T-helper 1 cell treated with Interleukin-12 subunit alpha and Interleukin-12 subunit beta and Interleukin-4 antibody, amounts not matched to agents 30 μg/mL and 1 μg/mL, for 36 hours (primary cell): ENCODE data around the gene RTF2.

Experiments used
- H3K27ac Mint-ChIP-seq: one replicate; pipeline ENCODE4 v1.8.0; 2021; ENCODE audit warnings: mild to moderate bottlenecking, mixed read lengths
- H3K27me3 Mint-ChIP-seq: one replicate; pipeline ENCODE4 v1.8.0; 2021; ENCODE audit warnings: low read depth, mixed read lengths
- H3K36me3 Mint-ChIP-seq: one replicate; pipeline ENCODE4 v1.8.0; 2021; ENCODE audit warnings: low read depth, mixed read lengths
- H3K4me1 Mint-ChIP-seq: one replicate; pipeline ENCODE4 v1.8.0; 2021; ENCODE audit warnings: low read depth, mixed read lengths
- H3K4me3 Mint-ChIP-seq: one replicate; pipeline ENCODE4 v1.8.0; 2021; ENCODE audit warnings: mild to moderate bottlenecking, moderate library complexity, mixed read lengths
- H3K9me3 Mint-ChIP-seq: one replicate; pipeline ENCODE4 v1.8.0; 2021; ENCODE audit warnings: mixed read lengths

Gene RTF2

DNA sequence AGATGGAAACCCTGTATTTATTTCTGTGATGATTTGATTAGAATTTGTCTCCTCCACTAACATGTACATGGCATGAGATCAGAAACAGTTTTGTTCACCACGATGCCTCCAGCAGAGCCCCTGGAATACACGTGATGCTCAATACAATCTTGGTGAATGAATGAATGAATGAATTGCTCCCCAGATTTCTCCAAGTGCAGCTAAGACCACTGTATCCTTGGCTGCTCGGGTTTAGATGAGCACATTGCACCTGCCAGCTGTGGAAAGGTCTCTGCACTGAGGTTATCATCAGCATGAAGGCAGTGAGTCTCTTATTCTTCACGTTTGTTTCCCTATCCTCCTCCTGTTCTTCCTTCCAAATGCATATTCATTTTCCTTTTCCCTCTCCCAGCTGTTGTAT is 38.5 kb upstream of the RTF2 start:
- Mint-ChIP-seq H3K27ac (peak overlapping the region; percentile 86), H3K36me3 (peaks cover 33% of the 10 kb centered on the region), H3K9me3 (peaks cover 4% of the 10 kb centered on the region), H3K4me3 (peak overlapping the region; percentile 73), H3K27me3 (no peaks in the 10 kb centered on the region), H3K4me1 (peaks cover 29% of the 10 kb centered on the region)

DNA sequence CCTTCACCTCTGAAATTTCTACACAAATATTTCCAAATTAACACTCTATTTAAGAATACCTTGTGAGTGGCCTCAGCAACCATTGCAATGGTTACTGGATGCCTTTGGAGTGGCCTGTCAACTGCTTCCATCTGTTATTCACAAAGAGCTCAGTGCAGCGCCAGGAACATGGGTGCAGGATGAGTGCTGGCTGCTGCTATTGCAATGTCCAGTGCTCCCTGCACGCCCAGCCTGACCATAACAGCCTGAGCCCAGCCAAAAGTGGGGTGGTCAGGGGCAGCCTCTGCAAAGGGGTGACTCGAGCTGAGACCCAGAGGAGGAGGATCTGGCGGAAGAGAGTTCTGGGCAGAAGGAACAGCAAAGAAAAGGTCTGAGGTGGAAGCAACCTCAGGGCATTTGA is 38.0 kb upstream of the RTF2 start:
- H3K36me3 Mint-ChIP-seq = peaks cover 34% of the 10 kb centered on the region
- H3K27ac Mint-ChIP-seq = no peak overlapping the region
- H3K9me3 Mint-ChIP-seq = peaks cover 4% of the 10 kb centered on the region
- H3K27me3 Mint-ChIP-seq = no peaks in the 10 kb centered on the region
- H3K4me3 Mint-ChIP-seq = no peak overlapping the region
- H3K4me1 Mint-ChIP-seq = peaks cover 30% of the 10 kb centered on the region

GRCh38 chr20:56430957-56431356 is 37.5 kb upstream of the RTF2 start:
- Mint-ChIP-seq H3K4me3 (no peak overlapping the region), H3K27me3 (no peaks in the 10 kb centered on the region), H3K4me1 (peaks cover 30% of the 10 kb centered on the region), H3K27ac (no peak overlapping the region), H3K36me3 (peaks cover 32% of the 10 kb centered on the region), H3K9me3 (peaks cover 4% of the 10 kb centered on the region)

DNA sequence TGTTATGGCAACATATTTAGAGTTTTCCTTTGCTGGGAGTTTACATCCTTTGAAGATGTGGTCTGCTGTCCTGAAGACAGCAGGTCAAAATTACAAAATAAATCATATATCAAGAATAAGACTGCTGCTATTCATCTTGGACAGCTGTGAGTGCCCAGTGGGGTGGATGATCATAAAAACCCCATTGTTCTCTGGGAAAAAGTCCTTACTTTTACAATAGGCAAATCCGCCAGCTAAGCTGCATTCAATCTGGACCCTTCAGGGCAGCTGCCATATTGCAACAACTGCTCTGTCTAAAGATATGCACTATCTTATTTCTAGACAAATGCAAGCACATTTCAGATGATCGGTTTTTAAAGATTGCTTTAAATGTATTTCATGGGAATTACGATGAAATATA is 37.0 kb upstream of the RTF2 start:
- Mint-ChIP-seq H3K27me3 (no peaks in the 10 kb centered on the region), H3K27ac (no peak overlapping the region)

DNA sequence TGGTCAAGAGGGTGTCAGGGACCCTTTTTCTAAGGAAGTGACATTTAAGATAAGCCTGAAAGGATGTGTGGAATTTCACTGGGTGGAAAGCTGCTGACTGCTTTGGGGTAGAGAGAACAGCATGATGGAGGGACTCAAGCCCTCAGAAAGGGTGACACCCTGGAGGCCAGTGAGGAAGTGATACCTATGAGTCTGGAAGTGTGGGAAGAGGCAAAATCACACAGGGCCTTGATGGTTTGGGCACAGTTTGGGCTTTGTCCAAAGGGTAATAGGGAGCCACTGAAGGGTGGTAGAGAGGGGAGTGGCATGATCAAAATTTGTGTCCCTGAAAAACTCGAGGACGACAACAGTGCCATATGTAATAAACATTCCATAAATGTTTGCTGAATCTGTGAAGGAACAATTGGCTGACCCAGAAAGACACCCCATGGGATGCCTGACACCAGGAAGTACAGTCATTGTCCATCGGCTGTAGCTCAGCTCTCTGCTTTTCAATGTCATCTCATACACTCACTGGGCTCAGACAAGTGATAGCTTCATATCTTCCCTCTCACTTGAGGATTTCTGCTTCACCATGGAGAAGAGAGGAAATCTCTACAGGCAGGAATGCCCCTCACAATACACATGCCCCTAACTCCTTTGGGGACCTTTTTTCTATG is 35.1 kb upstream of the RTF2 start:
- Mint-ChIP-seq H3K27ac (peak overlapping the region; percentile 16), H3K9me3 (peaks cover 4% of the 10 kb centered on the region), H3K36me3 (peaks cover 37% of the 10 kb centered on the region), H3K27me3 (no peaks in the 10 kb centered on the region), H3K4me3 (no peak overlapping the region), H3K4me1 (peaks cover 34% of the 10 kb centered on the region)

More for the DNA sequence above, 37.0 kb upstream of the RTF2 start:
- Mint-ChIP-seq H3K4me3 (no peak overlapping the region), H3K4me1 (peaks cover 30% of the 10 kb centered on the region), H3K9me3 (peaks cover 4% of the 10 kb centered on the region), H3K36me3 (peaks cover 31% of the 10 kb centered on the region)

GRCh38 chr20:56433880-56434255 is 34.6 kb upstream of the RTF2 start:
- H3K4me3 Mint-ChIP-seq = no peak overlapping the region
- peaks cover 37% of the 10 kb centered on the region for H3K36me3 Mint-ChIP-seq
- peaks cover 34% of the 10 kb centered on the region for H3K4me1 Mint-ChIP-seq
- peaks cover 4% of the 10 kb centered on the region for H3K9me3 Mint-ChIP-seq
- no peak overlapping the region for H3K27ac Mint-ChIP-seq
- no peaks in the 10 kb centered on the region for H3K27me3 Mint-ChIP-seq

DNA sequence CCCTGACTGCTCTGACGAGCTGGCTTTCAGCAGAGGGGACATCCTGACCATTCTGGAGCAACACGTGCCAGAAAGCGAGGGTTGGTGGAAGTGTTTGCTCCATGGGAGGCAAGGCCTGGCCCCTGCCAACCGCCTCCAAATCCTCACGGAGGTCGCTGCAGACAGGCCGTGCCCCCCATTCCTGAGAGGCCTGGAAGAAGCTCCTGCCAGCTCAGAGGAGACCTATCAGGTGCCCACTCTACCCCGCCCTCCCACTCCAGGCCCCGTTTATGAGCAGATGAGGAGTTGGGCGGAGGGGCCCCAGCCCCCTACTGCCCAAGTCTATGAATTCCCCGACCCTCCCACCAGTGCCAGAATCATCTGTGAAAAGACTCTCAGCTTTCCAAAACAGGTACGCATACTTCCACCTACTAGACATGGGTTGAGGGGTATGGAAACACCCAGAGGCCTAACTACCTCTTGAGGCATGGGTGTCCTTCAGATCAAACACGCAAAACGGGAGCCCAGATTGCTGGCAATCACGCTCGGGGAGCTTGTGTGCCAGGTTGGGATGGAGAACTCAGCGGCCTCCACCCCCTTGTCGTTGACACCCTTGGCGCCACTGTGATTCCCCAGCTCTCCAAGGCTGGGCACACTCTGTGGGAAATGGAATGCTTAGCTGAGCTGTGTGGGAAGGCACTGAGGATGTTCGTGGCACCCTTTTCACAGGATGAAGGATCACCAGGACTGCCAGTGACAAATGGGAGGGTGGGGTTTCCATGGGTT is 31.0 kb upstream of the RTF2 start:
- Mint-ChIP-seq H3K9me3 (peaks cover 4% of the 10 kb centered on the region), H3K27ac (no peak overlapping the region), H3K4me3 (no peak overlapping the region), H3K4me1 (peaks cover 39% of the 10 kb centered on the region), H3K36me3 (peaks cover 28% of the 10 kb centered on the region), H3K27me3 (no peaks in the 10 kb centered on the region)

GRCh38 chr20:56438284-56438683 is 30.1 kb upstream of the RTF2 start:
- H3K36me3 Mint-ChIP-seq = peaks cover 28% of the 10 kb centered on the region
- no peak overlapping the region for H3K4me3 Mint-ChIP-seq
- H3K9me3 Mint-ChIP-seq = peaks cover 4% of the 10 kb centered on the region
- peak overlapping the region; percentile 13 for H3K27ac Mint-ChIP-seq
- H3K27me3 Mint-ChIP-seq = no peaks in the 10 kb centered on the region
- H3K4me1 Mint-ChIP-seq = peaks cover 41% of the 10 kb centered on the region

- H3K36me3 Mint-ChIP-seq = peaks cover 28% of the 10 kb centered on the region
- peak overlapping the region; percentile 73 for H3K4me3 Mint-ChIP-seq
- H3K4me1 Mint-ChIP-seq = peaks cover 43% of the 10 kb centered on the region
- H3K27ac Mint-ChIP-seq = peak overlapping the region; percentile 91
- no peaks in the 10 kb centered on the region for H3K9me3 Mint-ChIP-seq
- H3K27me3 Mint-ChIP-seq = no peaks in the 10 kb centered on the region
These were observed 28.6 kb upstream of the RTF2 start for GRCh38 chr20:56439771-56440291.

- peaks cover 28% of the 10 kb centered on the region for H3K36me3 Mint-ChIP-seq
- no peaks in the 10 kb centered on the region for H3K9me3 Mint-ChIP-seq
- no peaks in the 10 kb centered on the region for H3K27me3 Mint-ChIP-seq
- H3K4me3 Mint-ChIP-seq = peak overlapping the region; percentile 73
- peaks cover 43% of the 10 kb centered on the region for H3K4me1 Mint-ChIP-seq
- H3K27ac Mint-ChIP-seq = peak overlapping the region; percentile 91
These were observed 27.9 kb upstream of the RTF2 start for GRCh38 chr20:56440346-56441007.

DNA sequence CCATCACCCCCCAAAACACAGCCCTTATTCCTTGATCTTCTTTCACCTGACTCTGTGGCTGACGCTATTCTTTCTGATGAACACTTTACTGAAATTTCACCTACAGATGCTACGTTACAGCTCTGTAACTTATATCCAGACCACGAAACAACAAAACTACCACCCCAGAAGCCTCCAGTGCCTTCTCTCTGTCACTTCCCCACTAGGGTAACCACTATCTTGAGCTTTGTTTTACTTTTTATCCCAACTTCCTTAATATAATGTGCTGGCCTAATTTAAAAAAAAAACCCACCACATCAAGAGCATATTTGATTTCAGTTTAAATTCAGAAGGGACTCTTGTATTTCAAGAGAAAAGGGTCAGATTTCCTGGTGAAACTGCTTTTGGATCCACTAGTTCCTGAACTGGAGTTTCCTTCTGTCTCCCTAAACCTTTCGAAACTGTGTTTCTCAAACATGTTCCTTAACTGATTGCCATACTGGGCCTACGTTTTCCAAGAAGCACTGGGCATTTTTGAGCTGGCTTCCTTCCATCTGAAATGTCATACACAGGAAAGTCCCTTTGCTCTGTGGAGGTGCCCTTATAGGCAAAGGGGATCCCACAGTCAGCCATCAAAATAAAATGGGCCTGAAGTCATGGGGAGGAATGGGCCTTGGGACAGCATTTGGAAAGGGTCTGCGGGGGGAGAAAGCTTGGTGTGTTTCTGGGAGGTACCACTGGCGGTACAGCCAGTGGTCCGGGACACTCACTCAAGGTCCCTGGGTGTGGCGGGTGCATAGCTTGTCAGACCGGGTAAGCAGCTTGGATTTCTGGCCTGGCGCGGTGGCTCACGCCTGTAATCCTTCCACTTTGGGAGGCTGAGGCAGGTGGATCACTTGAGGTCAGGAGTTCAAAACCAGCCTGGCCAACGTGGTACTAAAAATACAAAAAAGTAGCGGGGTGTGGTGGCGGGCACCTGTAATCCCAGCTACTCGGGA is 25.8 kb upstream of the RTF2 start:
- Mint-ChIP-seq H3K27ac (peak overlapping the region; percentile 78), H3K36me3 (peaks cover 28% of the 10 kb centered on the region), H3K9me3 (no peaks in the 10 kb centered on the region), H3K4me1 (peaks cover 41% of the 10 kb centered on the region), H3K27me3 (no peaks in the 10 kb centered on the region), H3K4me3 (peak overlapping the region; percentile 63)

DNA sequence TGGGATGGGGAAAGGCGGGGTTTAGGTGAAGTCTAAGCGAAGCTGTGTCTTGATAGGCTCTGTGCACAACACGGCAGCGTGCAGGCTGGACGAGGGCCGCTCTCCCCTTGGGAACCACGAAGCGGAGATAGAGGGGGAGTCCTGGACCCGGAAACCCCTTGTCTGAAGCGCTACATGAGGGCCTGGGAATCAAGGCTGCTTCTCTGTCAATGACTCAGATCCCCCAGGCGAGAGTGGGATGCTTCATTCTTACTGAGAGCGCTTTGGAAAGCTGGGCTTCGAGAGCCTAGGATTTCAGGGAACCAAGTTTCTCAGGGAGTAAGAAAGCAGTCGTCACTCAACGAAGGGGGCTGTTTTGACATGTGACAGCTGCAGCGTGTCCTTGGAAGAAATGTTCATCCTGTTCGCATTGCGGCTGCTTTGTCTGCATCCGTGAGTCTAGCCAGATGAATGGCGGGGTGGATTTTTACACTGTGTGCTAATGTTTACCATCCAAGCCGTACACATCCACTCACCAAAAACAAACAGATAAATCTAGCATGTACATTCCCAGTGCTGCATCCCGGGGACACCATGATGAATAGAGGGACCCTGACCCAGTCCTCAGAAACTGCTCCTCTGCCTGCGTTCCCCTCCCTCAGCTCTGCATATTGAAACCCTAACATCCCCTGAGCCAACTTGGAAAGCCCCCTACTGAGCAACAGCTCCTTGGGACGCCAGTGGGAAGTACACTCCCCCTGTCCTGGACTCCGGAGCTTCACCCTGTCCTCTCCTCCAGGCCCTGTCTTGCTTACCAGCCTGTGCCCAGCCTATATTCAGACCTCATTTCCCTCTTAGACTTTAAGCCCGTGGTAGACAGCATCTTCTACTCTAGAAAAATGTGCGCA is 24.5 kb upstream of the RTF2 start:
- H3K4me3 Mint-ChIP-seq = no peak overlapping the region
- H3K27me3 Mint-ChIP-seq = no peaks in the 10 kb centered on the region
- no peaks in the 10 kb centered on the region for H3K9me3 Mint-ChIP-seq
- H3K36me3 Mint-ChIP-seq = peaks cover 26% of the 10 kb centered on the region
- H3K27ac Mint-ChIP-seq = peak overlapping the region; percentile 64
- peaks cover 34% of the 10 kb centered on the region for H3K4me1 Mint-ChIP-seq

DNA sequence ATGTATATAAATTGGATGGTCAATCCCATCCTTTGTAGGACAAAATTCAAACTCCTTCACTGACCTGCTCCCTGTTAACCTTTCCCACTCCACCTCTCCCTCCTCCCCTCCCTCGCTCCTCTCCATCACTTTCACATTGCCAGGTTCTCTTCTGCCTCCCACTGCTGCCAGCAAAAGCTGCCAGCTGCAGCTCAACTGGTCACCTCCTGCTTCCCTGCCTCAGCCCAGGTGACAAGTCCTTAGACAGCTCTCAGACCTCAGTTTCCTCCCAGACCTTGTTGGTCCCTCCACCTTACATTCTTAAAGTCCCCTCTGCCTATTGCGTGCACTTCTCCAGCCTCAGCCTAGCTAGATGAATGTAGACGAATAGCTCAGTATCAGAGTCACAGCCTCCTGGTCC is 23.3 kb upstream of the RTF2 start:
- no peak overlapping the region for H3K4me3 Mint-ChIP-seq
- H3K27me3 Mint-ChIP-seq = no peaks in the 10 kb centered on the region
- H3K36me3 Mint-ChIP-seq = peaks cover 26% of the 10 kb centered on the region
- peaks cover 26% of the 10 kb centered on the region for H3K4me1 Mint-ChIP-seq
- H3K27ac Mint-ChIP-seq = no peak overlapping the region
- H3K9me3 Mint-ChIP-seq = no peaks in the 10 kb centered on the region
